H54 (cell line): ENCODE measurements around the gene CPB2.

Experiments
- DNase-seq: peaks from one replicate; pipeline ENCODE4 v3.0.0; 2011; ENCODE audit warnings: low spot score, mixed read lengths; ENCODE audit not compliant: insufficient read length
- FAIRE-seq: peaks from 3 replicates; lab custom pipeline; 2011; peaks lifted over from hg19 to GRCh38; lab: Jason Lieb, UNC
- POLR2A ChIP-seq: IDR thresholded peaks from 2 replicates; pipeline ENCODE4 v1.6.1; 2011; ENCODE audit warnings: low read depth, mild to moderate bottlenecking, low read length

CPB2 gene

GRCh38 chr13:46104868-46105267 is at the start of gene CPB2:
Gene CPB2, minus strand, starts transcription at chr13:46105033. Its CDS starts 24 bp downstream, at chr13:46105009.
- DNase-seq (no peak), FAIRE-seq (no peak)
- no peak for TF ChIP-seq POLR2A

GRCh38 chr13:46154136-46154801 is 49.4 kb upstream of the CPB2 start:
- DNase-seq (no peak), FAIRE-seq (no peak)
- no peak for TF ChIP-seq POLR2A

GRCh38 chr13:46152627-46153328 is 47.9 kb upstream of the CPB2 start:
- FAIRE-seq (no peak), DNase-seq (no peak)
- TF ChIP-seq POLR2A = no peak

- no peak for TF ChIP-seq POLR2A
- no peak for FAIRE-seq
These were observed 45.4 kb upstream of the CPB2 start for GRCh38 chr13:46150134-46150693.

GRCh38 chr13:46149272-46150133 is 44.7 kb upstream of the CPB2 start:
- no peak for TF ChIP-seq POLR2A
- DNase-seq = no peak
- peak; percentile 15 for FAIRE-seq

More at GRCh38 chr13:46150134-46150693, 45.4 kb upstream of the CPB2 start:
- DNase-seq = no peak

- FAIRE-seq (no peak), DNase-seq (no peak)
- no peak for TF ChIP-seq POLR2A
These were observed 42.1 kb upstream of the CPB2 start for GRCh38 chr13:46146898-46147297.

- TF ChIP-seq POLR2A = no peak
- FAIRE-seq (no peak), DNase-seq (no peak)
These were observed 41.1 kb upstream of the CPB2 start for GRCh38 chr13:46145950-46146349.

GRCh38 chr13:46145135-46145534 is 40.3 kb upstream of the CPB2 start:
- no peak for TF ChIP-seq POLR2A
- DNase-seq (no peak), FAIRE-seq (no peak)

GRCh38 chr13:46143184-46143701 is 38.4 kb upstream of the CPB2 start:
- DNase-seq = no peak
- FAIRE-seq = no peak
- no peak for TF ChIP-seq POLR2A

- TF ChIP-seq POLR2A = no peak
- FAIRE-seq (no peak), DNase-seq (no peak)
These were observed 37.9 kb upstream of the CPB2 start for GRCh38 chr13:46142776-46143175.

- no peak for FAIRE-seq
- DNase-seq = no peak
- TF ChIP-seq POLR2A = no peak
These were observed 35.2 kb upstream of the CPB2 start for GRCh38 chr13:46140044-46140443.

GRCh38 chr13:46137627-46138317 is 32.9 kb upstream of the CPB2 start:
- no peak for TF ChIP-seq POLR2A
- FAIRE-seq = no peak
- no peak for DNase-seq

GRCh38 chr13:46136688-46137087 is 31.9 kb upstream of the CPB2 start:
- DNase-seq = no peak
- no peak for FAIRE-seq
- TF ChIP-seq POLR2A = no peak
